ENCODE data around the gene ANG.
"Not testable (repeated sequence)": the region's sequence is repeated elsewhere in the genome, so short reads cannot be mapped to it uniquely, and the experiment has no call there.

ANG gene

GRCh38 chr14:20696764-20697163 is 8.2 kb downstream of the ANG start:
- FAIRE-seq = no peak
- no peak for DNase-seq (ENCODE audit: insufficient read length, low spot score)

DNA sequence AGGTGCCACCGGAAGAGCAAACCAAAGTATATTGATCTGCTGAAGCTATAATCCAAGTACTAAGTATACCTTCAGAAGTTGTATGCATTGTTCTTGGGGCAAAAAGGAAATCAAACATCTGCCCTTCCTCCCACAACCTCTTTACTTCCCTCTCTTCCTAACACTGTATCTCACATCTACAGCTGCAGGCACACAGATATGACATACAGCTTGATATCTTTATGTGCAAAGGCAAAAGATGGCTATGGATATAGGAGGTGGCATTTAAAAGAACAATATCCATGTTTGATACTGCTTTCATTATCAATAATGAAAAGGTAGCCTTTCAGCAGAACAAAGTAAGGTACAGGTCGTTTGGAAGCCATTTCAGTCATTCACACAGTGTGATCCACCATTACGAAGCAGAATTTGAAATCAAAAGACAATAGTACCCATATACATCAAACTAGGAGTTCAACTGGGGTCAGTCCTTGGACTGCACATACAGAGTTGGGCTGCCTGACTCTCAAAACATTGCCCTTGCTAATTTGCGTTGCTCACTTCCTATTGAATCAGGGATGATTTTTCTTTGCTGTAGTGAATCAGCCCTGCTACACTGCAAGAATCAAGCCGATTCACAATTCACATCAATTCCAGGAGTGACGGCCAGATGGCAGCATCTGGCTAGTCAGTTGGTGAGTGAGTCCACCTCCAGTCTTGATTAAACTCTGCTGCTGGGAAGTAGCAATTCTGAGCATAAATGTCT is 8.9 kb downstream of the ANG start:
- peak; percentile 47 for DNase-seq (ENCODE audit: insufficient read length, low spot score)
- FAIRE-seq = peak; percentile 16

GRCh38 chr14:20698018-20698329 is 9.4 kb downstream of the ANG start:
- DNase-seq (ENCODE audit: insufficient read length, low spot score) = no peak
- FAIRE-seq = no peak

DNA sequence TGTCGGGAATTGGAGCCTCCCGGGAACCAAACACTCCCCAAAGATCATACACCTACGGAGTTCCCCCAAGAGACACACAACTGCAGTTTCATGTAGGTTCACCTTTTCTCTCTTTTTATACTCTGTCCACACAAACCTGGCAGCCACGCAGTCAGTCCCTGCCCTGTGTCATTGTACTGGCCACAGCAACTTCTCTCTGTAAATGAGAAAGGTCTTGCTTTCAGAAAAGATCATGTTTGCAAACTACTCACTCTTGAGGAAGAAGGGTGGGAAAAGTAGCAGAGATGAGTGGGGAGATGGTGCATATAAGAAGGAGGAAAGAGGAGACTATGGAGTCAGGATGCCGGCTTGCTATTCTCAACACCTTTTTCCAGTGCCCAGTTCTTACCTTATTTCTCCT is 10.4 kb downstream of the ANG start:
- FAIRE-seq (no peak), DNase-seq (ENCODE audit: insufficient read length, low spot score) (no peak)

DNA sequence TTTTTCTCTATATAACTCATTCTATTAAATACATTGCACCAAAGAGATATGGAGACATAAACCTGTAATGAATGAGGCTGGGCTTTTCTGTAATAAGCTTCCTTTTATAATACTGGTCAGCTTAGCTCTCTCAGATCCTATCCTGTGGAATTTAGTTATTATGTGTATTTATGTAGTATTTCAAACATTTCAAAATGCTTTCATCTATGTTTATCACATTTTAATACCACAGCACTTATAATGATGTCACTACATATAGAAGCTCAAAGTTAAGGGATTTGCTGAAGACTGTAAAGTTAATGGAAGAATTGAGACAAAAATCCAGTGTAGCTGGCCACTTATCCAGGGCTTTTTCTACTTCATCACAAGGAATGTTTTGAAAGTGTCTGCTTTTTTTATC is 11.4 kb downstream of the ANG start:
- FAIRE-seq (no peak), DNase-seq (ENCODE audit: insufficient read length, low spot score) (no peak)

- not testable (repeated sequence) for DNase-seq (ENCODE audit: insufficient read length, low spot score); FAIRE-seq
Measured at GRCh38 chr14:20700965-20701364, 12.4 kb downstream of the ANG start.

DNA sequence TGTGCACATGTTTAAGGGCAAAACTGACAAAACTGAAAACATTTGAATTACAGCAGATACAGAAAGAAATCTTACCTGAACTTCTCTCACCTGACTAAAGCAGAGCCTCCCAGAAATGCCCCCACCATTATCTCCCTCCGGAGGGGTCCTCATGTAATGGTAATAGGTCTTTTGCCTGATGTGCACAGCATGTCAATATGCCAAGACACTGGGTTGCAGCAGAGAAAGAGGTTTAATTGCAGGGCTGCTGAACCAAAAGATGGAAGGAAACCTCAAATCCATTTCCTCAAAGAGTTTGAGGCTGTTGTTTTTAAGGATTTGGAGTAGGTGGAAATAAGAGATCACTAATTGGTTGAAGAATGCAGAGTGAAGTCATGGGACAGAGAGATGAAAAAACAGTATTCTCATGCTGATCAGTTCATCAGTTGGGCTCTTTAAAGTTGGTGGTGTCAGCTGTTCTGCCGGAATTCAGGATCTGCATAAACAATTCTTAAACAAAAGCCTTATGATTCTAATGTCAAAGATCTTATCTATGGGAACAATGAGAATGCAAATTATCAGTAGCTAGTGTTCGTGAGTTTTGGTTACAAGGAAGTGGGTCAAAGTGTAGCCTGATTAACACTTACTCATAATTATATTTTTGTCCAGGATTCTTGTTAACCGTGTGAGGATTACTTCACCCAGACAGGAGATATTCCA is 18.2 kb downstream of the ANG start:
- FAIRE-seq (no peak), DNase-seq (ENCODE audit: insufficient read length, low spot score) (no peak)

DNA sequence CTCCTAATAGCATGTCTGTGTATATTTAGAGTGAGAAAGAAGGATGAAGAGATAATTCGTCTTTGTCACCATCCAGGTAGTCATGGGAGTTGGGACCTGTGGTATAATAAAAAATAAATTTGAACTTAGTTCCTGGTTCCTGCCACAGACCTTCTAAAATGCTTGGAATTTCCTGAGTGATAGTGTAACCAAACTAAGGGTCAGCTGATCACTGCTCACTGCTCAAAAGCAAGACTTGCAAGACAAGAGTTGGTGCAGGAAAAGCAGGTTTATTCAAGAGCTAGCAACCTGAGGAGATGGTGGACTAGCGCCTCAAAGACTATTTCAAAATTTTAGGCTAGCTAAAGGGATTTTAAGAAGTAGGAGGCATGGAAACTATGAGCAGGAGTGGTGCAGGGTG is 19.1 kb downstream of the ANG start:
- DNase-seq (ENCODE audit: insufficient read length, low spot score) (no peak), FAIRE-seq (no peak)

GRCh38 chr14:20711261-20711660 is 22.7 kb downstream of the ANG start:
- DNase-seq (ENCODE audit: insufficient read length, low spot score) (no peak), FAIRE-seq (no peak)

GRCh38 chr14:20711685-20712084 is 23.1 kb downstream of the ANG start:
- DNase-seq (ENCODE audit: insufficient read length, low spot score) = no peak
- no peak for FAIRE-seq

DNA sequence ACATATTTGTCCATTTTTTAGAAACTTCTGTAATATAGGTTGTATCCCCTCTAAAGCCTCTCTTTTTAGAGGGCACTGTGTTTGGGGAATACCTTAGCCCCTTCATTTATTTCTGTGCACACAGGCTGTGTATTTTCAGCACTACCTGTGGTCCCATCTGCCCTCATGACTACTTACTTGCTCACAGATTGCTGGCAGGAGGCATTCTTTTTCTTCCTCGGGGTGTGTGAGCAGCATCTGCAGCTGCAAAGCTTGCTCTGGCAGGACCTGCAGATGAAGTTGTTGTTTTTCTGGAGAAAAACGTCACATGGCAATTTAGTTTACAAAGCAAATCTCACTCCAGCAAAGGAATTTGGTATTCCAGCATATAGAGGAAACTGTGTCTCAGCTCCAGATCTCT is 24.3 kb downstream of the ANG start:
- no peak for FAIRE-seq
- no peak for DNase-seq (ENCODE audit: insufficient read length, low spot score)

- DNase-seq (ENCODE audit: insufficient read length, low spot score) = no peak
- no peak for FAIRE-seq
Measured at GRCh38 chr14:20714593-20715250, 26.2 kb downstream of the ANG start.

DNA sequence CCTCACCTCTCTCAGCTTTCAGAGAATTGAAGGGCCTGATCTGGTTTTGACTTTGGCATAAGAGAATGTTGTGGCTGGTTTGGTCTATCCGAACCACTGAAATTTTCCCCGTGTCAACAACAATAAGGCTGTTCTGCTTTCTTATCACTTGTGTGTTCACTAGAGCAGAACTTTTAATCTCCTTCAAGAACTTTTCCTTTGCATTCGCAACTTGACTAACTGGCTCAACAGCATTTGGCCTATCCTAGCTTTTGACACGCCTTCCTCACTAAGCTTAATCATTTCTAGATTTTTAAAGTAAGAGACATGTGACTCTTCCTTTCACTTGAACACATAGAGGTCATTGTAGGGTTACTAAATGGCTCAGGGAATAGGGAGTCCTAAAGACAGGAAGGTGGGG is 31.2 kb downstream of the ANG start:
- no peak for FAIRE-seq
- no peak for DNase-seq (ENCODE audit: insufficient read length, low spot score)

GRCh38 chr14:20720741-20721140 is 32.2 kb downstream of the ANG start:
- DNase-seq (ENCODE audit: insufficient read length, low spot score) (no peak), FAIRE-seq (no peak)

DNA sequence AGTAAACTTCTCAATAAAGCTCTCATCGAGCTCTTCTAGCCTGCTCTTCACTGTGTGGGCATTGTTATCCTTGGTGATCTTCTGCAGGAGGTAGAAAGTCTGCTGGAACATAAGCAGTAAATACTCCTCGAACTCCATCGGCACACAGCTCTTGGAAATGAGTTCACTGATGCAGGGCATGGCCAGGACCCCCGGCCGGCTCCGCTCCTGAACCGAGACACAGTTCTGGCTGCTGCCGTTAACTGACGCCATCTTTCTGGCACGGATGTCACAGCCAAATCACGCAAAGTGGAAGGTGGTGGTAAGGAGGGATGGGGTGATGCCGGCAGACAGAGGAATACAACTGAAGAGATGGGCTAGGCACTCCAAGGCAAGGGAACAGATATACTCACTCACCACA is 33.5 kb downstream of the ANG start:
- FAIRE-seq (no peak), DNase-seq (ENCODE audit: insufficient read length, low spot score) (no peak)

- FAIRE-seq = no peak
- no peak for DNase-seq (ENCODE audit: insufficient read length, low spot score)
Measured at GRCh38 chr14:20723488-20723887, 34.9 kb downstream of the ANG start.

DNA sequence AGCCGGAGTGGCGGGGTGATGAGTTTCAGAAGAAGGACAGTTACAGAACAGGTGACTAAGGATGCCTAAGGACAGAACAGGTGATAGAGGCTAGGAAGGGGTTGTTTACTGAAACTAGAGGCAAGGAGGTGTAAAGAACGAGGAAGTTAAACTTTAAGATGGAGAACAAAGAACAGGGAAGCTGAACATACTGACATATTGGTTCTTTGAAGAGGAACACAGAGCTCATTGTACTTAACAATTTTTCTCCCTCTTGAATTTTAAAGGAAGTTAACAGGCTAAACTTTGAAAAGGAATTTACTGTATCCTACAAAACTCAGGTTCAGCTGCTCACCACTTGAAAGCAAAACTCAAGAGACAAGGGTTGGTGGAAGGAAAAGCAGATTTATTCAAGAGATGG is 37.6 kb downstream of the ANG start:
- not testable (repeated sequence) for DNase-seq (ENCODE audit: insufficient read length, low spot score); FAIRE-seq

DNA sequence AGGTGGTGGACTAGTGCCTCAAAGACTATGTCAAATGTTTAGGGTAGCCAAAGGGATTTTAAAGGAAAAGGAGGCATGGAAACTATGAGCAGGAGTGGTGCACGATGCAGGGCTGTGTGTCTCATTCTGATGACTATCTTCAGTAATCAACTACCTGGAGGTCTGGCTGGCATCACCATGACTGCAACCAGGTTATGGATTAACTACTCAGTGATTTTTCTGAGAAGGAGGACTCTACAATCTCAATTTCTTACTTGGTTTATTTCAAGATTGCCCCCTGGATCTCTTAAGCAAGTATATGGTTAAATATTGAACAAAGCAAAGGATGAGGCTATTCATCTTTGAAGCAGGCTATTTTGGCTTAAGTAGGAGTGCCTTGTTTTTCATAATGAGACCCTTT is 38.0 kb downstream of the ANG start:
- FAIRE-seq = no peak

GRCh38 chr14:20730891-20731290 is 42.3 kb downstream of the ANG start:
- FAIRE-seq = no peak
- no peak for DNase-seq (ENCODE audit: insufficient read length, low spot score)

More for the DNA sequence above, 38.0 kb downstream of the ANG start:
- no peak for DNase-seq (ENCODE audit: insufficient read length, low spot score)

DNA sequence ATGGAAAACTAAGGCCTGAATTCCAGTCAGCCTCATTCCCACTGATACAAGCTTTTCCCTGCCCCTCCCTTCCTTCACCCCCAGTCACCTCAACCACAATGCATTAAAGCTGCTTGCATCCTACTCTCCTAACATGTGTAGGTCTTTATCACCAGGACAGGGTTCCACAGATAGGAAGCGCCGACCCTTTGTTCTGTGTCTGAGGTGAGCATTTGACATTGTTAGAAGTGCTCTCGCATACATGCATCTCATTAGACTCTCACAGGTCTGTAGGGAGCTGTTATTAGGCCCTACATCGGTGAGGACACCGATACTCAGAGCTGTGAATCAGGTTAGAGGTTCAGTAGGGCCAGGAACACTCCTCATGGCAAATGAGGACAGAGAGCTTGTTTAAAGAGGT is 43.9 kb downstream of the ANG start:
- FAIRE-seq (no peak), DNase-seq (ENCODE audit: insufficient read length, low spot score) (no peak)

DNA sequence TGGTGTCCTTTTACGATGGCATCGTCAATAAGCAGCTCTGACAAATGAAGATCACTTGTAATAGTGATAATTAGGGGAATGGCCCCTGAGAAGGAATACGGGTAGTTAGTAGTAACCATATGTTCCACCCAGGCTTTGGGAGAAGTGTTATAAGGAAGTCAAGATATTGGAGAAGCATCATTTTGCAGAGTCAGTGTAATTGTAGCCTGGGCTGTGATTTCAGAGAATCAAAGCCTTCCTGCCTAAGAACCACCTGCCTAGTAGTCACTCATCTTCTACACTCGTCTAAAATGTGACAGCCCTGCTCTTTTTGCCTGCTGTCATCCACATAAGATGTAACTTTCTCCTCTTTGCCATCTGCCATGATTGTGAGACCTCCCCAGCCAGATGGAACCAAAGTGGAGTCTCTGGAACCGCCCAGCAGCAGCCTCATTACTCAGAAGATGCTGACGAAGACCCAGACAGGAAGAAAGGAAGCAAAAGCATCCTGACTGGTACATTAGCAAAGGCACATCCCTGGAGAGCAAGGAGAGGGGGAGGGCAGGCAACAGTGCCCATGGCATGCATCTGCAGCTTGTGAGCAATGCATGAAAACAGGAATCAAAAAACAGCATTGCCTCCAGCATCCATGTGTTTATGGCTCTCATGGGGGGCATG is 44.5 kb downstream of the ANG start:
- DNase-seq (ENCODE audit: insufficient read length, low spot score) = no peak
- FAIRE-seq = no peak

Data from HTR-8/SVneo (cell line).